ENCODE results near the gene ENO1. TPM values are rescaled to one million over a fixed set of nuclear protein-coding genes. Genes with fewer than 3 reads are reported as not detected.

ENO1 gene
- total RNA-seq, 2 experiments from 2014 or later = 3,008 to 3,028 TPM

DNA sequence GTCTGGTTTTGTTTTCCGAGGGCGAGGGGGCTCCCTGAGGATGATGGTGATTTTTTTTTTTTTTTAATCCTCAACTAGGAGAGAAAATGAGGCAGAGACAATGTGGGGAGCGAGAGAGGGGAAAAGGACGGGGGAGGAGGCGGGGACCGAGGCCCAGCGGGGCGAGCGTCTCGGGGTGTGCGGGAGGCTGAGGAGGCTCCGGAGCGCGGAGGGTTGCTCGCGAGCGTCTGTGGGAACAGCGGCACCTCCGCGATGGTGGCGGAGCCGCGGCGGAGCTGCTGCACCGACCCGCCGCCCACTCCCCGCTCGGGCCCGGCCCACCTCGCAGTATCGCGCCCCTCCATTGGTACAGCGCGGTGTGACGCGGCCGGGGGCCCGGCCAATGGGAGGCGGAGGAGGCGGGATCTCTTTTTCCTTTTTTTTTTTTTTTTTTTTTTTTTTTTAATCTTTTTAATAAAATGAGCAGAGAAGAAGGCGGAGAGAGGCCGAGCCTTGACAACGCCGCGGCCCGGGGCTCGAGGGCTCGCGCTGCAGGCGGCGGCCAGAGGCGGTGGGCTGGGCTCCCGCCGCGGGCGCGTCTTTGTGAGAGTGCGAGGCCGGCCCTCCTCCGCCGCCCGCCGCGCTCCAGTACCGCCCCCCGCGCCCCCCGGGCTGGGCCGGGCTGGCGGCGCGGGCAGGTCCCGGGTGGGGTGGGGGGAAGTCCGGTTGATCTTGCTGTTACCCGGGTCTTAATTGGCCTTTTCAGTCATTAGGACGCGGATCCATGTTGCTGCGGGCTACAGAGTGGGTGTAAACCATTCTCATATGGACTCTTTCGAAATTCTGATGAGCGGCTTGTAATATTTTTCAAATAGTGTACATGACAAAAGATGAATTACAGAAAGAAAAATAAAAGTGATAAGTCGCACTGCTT, 60.8 kb downstream of the ENO1 start, which contains the start of gene RERE:
Gene RERE (minus strand): TSS at position 229 of the 913 bp plus-strand sequence.
- Mint-ChIP-seq H3K27ac (peak within 1 kb of the TSS; percentile 91), H3K36me3 (no peaks in the 10 kb centered on the region), H3K27me3 (peaks cover 4% of the 10 kb centered on the region), H3K4me3 (peak within 1 kb of the TSS; percentile 86), H3K4me1 (ENCODE audit: low read depth) (peaks cover 46% of the 10 kb centered on the region), H3K9me3 (no peaks in the 10 kb centered on the region)
- ChIA-PET POLR2A (interaction anchor here (1.0 to 1.5 kb wide), 4 partner anchors 48 to 152 kb away, joined by 3 to 5 read pairs (median 4); no protein-coding TSS in a partner anchor), CTCF (interaction anchor here (1.0 to 3.4 kb wide), 2 partner anchors 31 to 307 kb away, joined by 3 to 18 read pairs; no protein-coding TSS in a partner anchor)
- intact Hi-C loops (cut with micrococcal nuclease) = loop anchor here (1.0 to 5.0 kb wide), 5 partner anchors 31 to 310 kb away; partner anchors contain the start of gene GPR157
- DNase-seq = peak; percentile 97

DNA sequence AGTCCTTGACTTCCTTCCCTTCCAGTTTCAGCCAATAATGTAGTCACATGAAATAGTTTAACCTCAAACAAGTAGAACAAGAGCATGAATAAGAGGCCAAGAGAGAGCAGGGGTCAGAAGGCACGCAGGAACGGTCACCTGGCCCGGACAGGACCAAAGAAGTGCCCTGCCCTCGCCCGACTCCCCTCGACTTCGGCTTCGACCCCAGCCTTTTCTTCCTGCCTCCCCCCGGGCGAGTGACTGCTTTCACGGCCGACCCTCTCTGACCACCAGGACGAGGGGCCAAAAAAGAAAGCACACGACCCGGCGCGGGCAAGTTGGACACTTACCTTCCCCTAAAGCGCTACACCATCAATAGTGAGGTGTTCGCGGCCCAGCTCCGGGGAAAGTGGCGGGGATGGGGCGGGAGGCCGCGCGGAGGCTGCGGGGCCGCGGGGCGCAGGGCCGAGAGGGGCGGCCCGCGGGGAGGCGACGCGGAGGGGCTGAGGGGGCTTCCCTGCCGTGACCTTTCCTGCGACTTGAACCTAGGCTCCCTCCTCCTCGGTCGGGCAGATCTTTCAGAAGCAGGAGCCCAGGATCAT, 61.6 kb downstream of the ENO1 start:
- CTCF ChIA-PET = interaction anchor here (1.0 to 3.4 kb wide), 2 partner anchors 32 to 306 kb away, joined by 3 to 18 read pairs; no protein-coding TSS in a partner anchor
- peak overlapping the region; percentile 91 for H3K27ac Mint-ChIP-seq

DNA sequence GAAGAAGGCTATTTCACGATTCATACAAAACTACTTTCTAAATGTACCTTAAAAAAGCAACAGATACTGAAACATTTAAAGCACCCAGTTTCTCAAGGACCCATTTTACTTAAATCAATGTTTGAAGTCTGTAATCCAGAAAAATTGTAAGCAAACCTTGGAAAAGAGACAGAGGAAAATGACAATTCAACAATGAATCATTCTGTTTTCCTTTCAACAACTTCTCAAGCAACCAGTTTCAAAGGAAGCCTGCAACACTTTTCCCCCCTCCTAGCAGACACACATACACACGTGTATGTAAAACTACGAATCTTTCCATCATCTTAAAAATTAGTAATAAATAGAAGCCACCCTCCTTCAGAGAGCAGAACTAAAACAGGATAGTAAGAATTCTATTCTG, 62.2 kb downstream of the ENO1 start:
- no peak for DNase-seq
- ChIA-PET CTCF (interaction anchor here (3.4 kb wide), 1 partner anchor 32 kb away, joined by 18 read pairs; no protein-coding TSS in a partner anchor), POLR2A (no interaction called here)
- no peaks in the 10 kb centered on the region for H3K9me3 Mint-ChIP-seq
- intact Hi-C loops (cut with micrococcal nuclease) = loop anchor here (2.0 to 5.0 kb wide), 4 partner anchors 33 to 311 kb away; partner anchors contain the start of gene GPR157
- H3K27ac Mint-ChIP-seq = peak overlapping the region; percentile 91
- peaks cover 4% of the 10 kb centered on the region for H3K27me3 Mint-ChIP-seq
- peaks cover 47% of the 10 kb centered on the region for H3K4me1 Mint-ChIP-seq (ENCODE audit: low read depth)
- no peaks in the 10 kb centered on the region for H3K36me3 Mint-ChIP-seq
- peak overlapping the region; percentile 86 for H3K4me3 Mint-ChIP-seq

More for the DNA sequence above, 61.6 kb downstream of the ENO1 start:
- H3K4me3 Mint-ChIP-seq = peak overlapping the region; percentile 86
- peak; percentile 33 for DNase-seq
- no peaks in the 10 kb centered on the region for H3K9me3 Mint-ChIP-seq
- H3K36me3 Mint-ChIP-seq = no peaks in the 10 kb centered on the region
- H3K27me3 Mint-ChIP-seq = peaks cover 4% of the 10 kb centered on the region
- intact Hi-C loops (cut with micrococcal nuclease) = loop anchor here (2.0 to 5.0 kb wide), 4 partner anchors 32 to 310 kb away; partner anchors contain the start of gene GPR157
- H3K4me1 Mint-ChIP-seq (ENCODE audit: low read depth) = peaks cover 47% of the 10 kb centered on the region
- POLR2A ChIA-PET = interaction anchor here (1.0 to 1.5 kb wide), 4 partner anchors 49 to 151 kb away, joined by 3 to 5 read pairs (median 4); no protein-coding TSS in a partner anchor

DNA sequence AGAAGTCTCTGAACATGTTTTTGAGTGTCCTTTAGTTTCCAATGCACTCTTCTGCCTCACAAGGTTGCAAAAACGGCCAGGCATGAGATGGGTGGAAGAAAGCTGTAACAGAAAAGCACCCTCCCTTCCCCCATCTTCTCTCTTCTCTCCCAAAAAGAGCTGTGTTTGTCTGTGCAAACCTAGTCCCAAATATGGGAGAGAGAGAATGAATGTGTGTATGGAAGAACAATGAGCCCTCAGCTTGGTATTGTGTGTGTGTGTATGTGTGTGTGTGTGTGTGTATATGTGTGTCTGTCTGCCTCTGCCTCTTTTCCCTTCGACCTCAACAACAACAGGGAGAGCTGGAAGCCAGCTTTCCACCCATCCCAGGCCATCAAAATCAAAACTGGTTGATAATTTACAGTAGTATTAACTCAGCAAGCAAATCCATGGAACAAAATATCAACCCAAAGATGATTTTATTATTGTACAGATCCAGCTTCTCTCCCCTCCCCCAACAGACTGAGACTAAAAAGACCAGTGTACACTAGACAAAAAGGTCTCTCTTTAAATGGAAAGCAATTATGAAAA, 62.8 kb downstream of the ENO1 start:
- intact Hi-C loops (cut with micrococcal nuclease) = loop anchor here (2.0 to 5.0 kb wide), 4 partner anchors 33 to 312 kb away; partner anchors contain the start of gene GPR157
- POLR2A ChIA-PET = interaction anchor here (0.6 to 1.0 kb wide), 2 partner anchors 63 to 85 kb away, joined by 3 to 4 read pairs; partner anchors contain the start of gene ENO1

DNA sequence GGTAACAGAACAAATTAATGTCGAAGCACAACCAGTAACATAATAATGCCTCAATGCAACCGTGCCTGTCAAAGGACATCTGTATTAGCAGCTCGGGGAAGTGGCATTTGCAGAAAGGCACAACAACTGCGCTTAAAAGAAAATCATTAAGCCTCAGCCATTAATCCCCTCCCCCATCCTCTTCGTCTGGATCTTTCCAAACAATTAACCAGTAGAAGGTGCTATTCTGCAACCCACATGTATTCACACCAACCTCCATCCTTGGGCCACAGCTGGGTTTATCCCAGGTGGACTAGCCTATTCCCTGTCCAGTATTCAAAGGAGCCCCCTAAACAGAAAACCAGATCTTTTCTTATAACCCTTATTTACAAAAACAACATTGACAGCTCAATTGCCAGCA, 63.6 kb downstream of the ENO1 start:
- H3K4me3 Mint-ChIP-seq = no peak overlapping the region
- ChIA-PET CTCF (interaction anchor here (3.4 kb wide), 1 partner anchor 34 kb away, joined by 18 read pairs; no protein-coding TSS in a partner anchor), POLR2A (interaction anchor here (1.0 kb wide), 1 partner anchor 64 kb away, joined by 3 read pairs; the partner anchor contains the start of gene ENO1)
- intact Hi-C loops (cut with micrococcal nuclease) = loop anchor here (5.0 kb wide), 2 partner anchors 153 to 312 kb away; partner anchors contain the start of gene GPR157
- peaks cover 47% of the 10 kb centered on the region for H3K4me1 Mint-ChIP-seq (ENCODE audit: low read depth)
- no peaks in the 10 kb centered on the region for H3K9me3 Mint-ChIP-seq
- peaks cover 3% of the 10 kb centered on the region for H3K27me3 Mint-ChIP-seq
- H3K27ac Mint-ChIP-seq = no peak overlapping the region
- DNase-seq = no peak
- H3K36me3 Mint-ChIP-seq = no peaks in the 10 kb centered on the region

More for the DNA sequence above, 62.8 kb downstream of the ENO1 start:
- CTCF ChIA-PET = interaction anchor here (3.4 kb wide), 1 partner anchor 33 kb away, joined by 18 read pairs; no protein-coding TSS in a partner anchor
- H3K36me3 Mint-ChIP-seq = no peaks in the 10 kb centered on the region
- H3K27me3 Mint-ChIP-seq = peaks cover 4% of the 10 kb centered on the region
- peak overlapping the region; percentile 7 for H3K27ac Mint-ChIP-seq
- peaks cover 47% of the 10 kb centered on the region for H3K4me1 Mint-ChIP-seq (ENCODE audit: low read depth)
- no peaks in the 10 kb centered on the region for H3K9me3 Mint-ChIP-seq
- no peak for DNase-seq
- H3K4me3 Mint-ChIP-seq = peak overlapping the region; percentile 86

DNA sequence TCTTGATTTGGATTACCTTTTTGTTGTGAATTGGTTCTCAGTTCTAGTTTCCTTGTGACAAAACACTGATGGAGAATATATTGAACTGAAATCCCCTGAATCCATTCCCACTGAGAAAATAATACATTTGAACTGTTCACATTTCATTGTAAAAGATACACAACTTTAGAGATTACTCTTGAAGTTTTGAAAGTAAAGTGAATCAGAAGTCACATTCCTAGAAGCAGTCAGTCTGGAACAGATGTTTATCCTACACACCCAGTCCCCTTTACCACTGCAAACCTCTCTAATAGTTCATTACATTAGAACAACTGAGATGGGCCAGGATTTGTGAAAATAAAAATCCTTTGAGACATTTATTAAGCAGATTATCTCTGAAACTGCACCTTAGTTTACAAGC, 64.5 kb downstream of the ENO1 start:
- ChIA-PET POLR2A (interaction anchor here (1.4 to 1.5 kb wide), 2 partner anchors 35 to 52 kb away, joined by 3 to 5 read pairs; no protein-coding TSS in a partner anchor), CTCF (interaction anchor here (1.6 to 2.1 kb wide), 3 partner anchors 35 to 253 kb away, joined by 3 to 15 read pairs (median 7); no protein-coding TSS in a partner anchor)
- Mint-ChIP-seq H3K4me3 (no peak overlapping the region), H3K27me3 (peaks cover 1% of the 10 kb centered on the region), H3K4me1 (ENCODE audit: low read depth) (peaks cover 47% of the 10 kb centered on the region), H3K9me3 (no peaks in the 10 kb centered on the region), H3K27ac (peak overlapping the region; percentile 62), H3K36me3 (no peaks in the 10 kb centered on the region)
- no peak for DNase-seq
- intact Hi-C loops (cut with micrococcal nuclease) = no loop called here

DNA sequence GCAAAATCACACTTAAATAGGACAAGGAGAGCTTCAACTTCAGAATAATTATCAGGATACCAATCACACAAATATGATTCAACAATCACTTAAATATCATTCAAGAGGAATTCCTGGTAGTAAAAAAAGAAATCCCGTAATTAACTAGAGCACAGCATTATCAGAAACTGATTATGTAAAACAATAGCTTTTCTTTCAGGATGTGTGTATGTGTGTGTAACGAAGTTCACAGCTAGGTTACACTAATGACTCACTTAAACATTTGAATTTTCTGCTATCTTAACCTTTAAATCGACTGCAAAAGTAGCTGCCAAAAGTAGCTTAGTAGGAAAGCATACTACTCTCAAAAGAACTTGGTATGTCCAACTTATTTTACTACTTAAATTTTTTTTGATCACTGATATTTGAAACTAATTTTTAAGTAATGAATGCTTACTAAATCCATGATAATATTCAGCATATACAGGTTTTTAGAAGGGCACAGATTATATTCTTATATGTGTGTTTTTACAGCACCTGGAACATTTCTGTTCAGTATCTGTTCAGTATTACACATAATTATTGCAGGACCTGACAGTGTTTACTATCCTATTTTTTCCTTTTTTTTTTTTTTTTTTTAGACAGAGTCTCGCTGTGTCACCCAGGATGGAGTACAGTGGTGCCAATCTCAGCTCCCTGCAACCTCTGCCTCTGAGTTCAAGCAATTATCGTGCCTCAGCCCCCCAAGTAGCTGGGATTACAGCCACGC, 65.3 kb downstream of the ENO1 start:
- Mint-ChIP-seq H3K9me3 (no peaks in the 10 kb centered on the region), H3K27me3 (no peaks in the 10 kb centered on the region), H3K4me3 (no peak overlapping the region), H3K27ac (no peak overlapping the region), H3K4me1 (ENCODE audit: low read depth) (peaks cover 43% of the 10 kb centered on the region), H3K36me3 (no peaks in the 10 kb centered on the region)
- ChIA-PET POLR2A (interaction anchor here (0.6 to 1.5 kb wide), 4 partner anchors 36 to 418 kb away, joined by 3 to 5 read pairs (median 3); no protein-coding TSS in a partner anchor), CTCF (interaction anchor here (0.6 to 2.1 kb wide), 5 partner anchors 36 to 252 kb away, joined by 3 to 15 read pairs (median 3); no protein-coding TSS in a partner anchor)
- intact Hi-C loops (cut with micrococcal nuclease) = no loop called here
- DNase-seq = no peak

DNA sequence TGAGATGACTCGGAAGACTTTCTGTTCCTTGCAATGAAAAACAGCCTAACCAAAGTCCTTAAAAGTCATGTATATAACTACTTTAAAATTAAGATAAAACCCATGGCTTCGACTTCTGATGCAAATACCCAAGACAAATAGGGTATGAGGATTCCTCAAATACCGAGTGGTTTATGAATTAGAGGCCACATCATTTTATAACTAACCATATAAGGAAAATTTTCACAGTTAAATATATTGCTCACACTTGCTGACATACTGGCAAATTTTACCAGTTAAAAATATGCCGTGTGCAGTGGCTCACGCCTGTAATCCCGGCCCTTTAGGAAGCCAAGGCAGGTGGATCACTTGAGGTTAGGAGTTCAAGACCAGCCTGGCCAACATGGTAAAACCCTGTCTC, 66.4 kb downstream of the ENO1 start:
- POLR2A ChIA-PET = no interaction called here
- CTCF ChIA-PET = interaction anchor here (1.6 to 2.1 kb wide), 3 partner anchors 37 to 251 kb away, joined by 3 to 15 read pairs (median 7); no protein-coding TSS in a partner anchor
- DNase-seq = no peak
- Mint-ChIP-seq H3K27ac (no peak overlapping the region), H3K36me3 (no peaks in the 10 kb centered on the region), H3K27me3 (no peaks in the 10 kb centered on the region), H3K4me1 (ENCODE audit: low read depth) (peaks cover 41% of the 10 kb centered on the region), H3K4me3 (no peak overlapping the region), H3K9me3 (no peaks in the 10 kb centered on the region)
- intact Hi-C loops (cut with micrococcal nuclease) = no loop called here
